NCI-H128 (cell line): ENCODE measurements around the gene AOC1.

Experiments used
- DNase-seq: peaks from one replicate; lab custom pipeline; 2025; ENCODE audit not compliant: unreplicated experiment; lab: John Stamatoyannopoulos, UW

AOC1 gene

DNA sequence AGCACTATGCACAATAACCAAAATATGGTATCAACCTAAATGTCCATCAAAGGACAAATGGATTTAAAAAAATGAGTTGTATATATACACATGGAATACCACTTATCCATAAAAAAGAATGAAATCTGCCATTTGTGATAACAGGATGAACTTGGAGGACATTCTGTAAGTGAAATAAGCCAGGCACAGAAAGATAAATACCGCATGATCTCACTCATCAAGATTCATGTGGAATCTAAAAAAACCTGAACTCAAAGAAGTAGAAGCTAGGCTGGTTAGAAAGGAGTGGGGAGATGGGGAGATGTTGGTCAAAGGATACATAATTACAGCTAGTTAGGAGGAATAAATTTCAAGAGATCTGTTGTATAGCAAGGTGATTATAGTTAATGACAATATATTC, 17.3 kb upstream of the AOC1 start:
- DNase-seq = no peak

GRCh38 chr7:150835702-150836280, 16.5 kb upstream of the AOC1 start:
- no peak for DNase-seq

DNA sequence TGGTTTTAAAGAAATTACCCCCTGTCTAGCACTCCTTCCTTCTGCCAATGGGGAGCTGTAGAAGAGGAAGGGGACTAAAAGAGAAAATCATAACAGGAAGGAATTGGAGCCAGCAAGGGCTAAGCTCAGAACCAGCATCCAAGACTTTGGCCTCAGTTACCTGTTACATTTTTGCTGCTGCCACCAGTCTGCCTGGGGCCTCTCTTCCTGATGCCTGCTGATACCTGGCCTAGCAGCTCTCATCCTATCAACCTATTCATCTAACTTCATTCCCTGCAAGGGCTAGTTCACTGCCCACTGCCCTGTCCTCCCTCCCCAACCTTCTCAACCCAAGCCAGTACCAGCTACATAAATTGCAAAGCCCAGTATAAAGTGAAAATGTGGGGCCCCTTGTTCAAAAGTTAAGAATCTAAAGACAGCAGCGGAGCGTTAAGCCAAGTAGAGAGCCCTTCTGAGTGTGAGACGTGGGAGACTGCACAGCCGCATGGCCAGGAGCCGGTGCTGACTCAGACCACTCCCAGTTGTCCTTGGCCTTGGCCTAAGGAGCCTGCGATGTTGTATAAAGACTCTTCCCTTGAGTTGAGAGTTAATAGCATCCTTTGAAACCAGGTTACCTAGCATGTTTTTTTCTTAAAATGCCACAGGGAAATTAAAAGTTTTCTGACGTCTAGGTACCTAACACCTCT, 13.2 kb upstream of the AOC1 start:
- no peak for DNase-seq

DNA sequence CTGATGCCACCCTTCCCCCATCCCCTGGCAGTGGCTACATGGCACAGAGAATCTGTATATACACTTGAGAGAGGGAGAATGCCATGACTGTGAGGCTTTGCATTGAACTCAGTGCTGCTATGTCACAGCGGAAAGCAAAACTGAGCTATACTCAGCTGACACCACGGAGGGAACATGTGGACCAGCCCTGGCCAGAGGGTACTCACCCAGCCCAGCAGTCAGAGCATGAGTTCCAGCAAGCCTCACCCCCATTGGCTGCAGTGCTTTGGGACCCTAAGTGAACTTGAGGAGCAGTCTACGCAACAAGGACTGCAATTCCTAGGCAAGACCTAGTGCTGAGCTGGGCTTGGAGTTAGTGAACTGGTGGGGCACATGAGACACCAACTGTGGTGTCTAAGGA, 10.3 kb upstream of the AOC1 start:
- DNase-seq = no peak

GRCh38 chr7:150842716-150843115, 9.6 kb upstream of the AOC1 start:
- DNase-seq = no peak

- no peak for DNase-seq
Measured at GRCh38 chr7:150845421-150845861, 6.9 kb upstream of the AOC1 start.

DNA sequence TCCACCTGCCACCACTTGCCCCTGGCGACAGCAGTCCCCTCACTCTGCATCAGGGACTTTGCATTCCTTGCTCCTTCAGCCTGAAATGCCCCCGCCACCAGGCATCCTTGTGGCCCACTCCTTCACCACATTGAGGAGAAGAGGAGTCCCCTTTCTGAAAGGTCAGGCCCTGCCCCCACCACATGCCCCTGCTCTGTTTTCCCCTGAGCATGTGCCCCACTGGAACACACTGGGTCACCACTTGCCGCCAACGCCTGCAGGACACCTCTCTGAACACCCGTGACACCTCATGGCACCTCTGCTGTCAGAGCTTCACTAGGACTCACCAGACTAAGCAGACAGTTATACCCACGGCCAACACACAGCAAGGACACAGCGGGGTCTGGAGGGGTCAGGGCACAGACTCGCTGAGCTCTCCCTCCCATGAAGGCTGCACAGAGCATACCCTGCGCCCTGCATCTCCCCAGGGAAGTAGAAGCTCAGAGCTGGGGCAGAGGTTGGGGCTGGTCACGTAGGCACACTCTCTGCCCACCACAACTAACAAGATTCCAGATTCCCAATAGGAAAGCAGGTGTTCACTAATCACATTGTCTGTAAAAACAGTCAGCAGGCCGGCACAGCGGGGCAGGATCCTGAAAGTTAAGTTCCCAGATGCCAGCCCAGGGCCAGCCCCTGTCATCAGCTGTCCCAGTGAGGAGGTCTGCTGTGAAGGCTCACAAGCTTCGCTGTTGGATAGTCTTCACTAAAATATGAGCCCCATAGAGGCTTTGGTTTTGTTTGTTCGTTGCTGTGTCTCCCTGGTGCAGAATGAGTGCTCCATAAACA, 5.8 kb upstream of the AOC1 start:
- no peak for DNase-seq

DNA sequence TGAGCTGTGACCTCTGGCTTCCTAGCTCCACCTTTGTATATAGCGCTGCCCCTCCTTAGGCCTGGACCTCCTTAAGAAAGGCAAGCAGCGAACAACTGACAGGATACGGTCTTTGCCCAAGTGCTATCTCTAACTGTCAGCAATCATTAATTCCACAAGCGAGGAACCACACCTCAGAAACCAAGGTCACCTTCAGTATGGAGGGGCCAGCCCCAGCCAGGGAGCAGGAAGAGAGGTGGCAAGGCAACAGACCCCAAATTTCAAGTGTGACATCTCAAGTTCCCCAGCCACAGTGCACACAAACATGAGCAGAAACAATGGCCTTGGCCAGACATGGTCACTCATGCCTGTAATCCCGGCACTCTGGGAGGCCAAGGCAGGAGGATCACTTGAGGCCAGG, 4.8 kb upstream of the AOC1 start:
- DNase-seq = no peak

GRCh38 chr7:150848111-150848510, 4.2 kb upstream of the AOC1 start:
- no peak for DNase-seq

GRCh38 chr7:150848561-150849115, 3.7 kb upstream of the AOC1 start:
- DNase-seq = no peak

- DNase-seq = no peak
Measured at GRCh38 chr7:150849204-150849775, 3.0 kb upstream of the AOC1 start.

GRCh38 chr7:150850273-150850672, 2.0 kb upstream of the AOC1 start:
- DNase-seq = no peak

GRCh38 chr7:150851492-150852370, 586 bp upstream of the AOC1 start:
- DNase-seq = no peak

DNA sequence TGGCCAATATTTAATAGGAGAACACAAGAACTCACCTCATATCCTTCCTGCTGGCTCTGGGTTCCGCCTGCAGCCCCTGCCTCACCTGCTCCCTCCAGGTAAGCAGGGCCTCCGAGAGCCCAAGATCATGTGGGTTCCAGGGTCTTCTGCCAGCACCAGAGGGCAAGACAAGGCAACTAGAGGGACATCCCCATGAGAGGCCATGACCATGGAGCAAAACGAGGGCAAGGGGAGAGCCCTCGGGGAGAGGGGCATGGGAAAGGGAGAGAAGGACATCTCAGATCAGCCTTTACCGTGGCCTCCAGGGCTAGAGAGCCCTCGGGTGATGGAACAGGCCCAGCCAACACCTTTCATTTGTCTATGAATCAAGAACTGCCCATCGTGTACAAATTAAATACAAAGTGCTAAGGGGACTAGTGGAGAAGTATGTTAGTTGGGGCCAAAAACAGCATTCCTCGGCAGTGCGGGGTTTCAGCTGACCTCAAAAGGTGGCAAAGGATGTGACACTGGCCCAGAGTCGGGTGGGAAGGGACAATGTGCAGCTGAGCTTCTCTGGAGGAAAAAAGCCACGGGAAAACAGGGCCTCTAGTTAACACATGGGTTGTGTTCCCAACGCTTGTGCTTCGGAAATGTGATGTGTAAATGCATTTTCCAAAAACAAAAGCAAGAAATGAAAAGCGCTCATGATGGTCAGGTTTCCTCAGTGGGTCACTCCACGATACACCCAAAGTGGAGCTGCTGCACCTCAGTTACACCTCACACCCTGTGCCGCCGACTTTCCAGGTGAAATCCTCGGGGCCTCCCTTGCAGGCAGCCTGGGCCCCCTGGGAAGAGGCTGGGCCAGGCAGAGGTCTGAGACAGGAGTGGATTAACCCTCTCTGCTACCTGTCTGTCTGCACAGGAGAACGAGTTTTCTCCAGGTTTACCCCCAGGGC, 2.0 kb downstream of the AOC1 start:
- no peak for DNase-seq

DNA sequence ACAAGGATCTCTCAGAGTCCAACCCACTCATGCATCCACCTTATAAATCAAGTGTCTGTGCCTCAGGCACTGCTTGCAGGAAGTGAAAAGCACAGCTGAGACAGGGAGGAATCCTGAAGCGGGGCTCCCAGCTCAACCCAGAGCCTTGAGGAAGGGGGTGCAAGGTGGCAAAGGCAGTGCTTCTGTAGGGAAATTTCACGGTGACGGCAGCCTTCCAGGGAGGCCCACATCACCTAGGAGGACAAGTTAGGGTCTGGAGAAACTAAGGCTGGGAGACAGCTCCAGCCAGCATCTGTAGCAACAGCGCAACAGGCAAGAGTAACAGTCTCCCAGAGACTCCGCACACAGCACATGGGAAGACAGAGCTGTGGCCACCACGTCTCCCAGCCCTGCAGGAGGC, 2.7 kb downstream of the AOC1 start:
- DNase-seq = no peak

GRCh38 chr7:150855476-150856302, 3.4 kb downstream of the AOC1 start:
- DNase-seq = no peak

GRCh38 chr7:150856303-150857275, 4.3 kb downstream of the AOC1 start:
- DNase-seq = no peak
